Mesodermal cell (in vitro differentiated cells): ENCODE measurements around the gene CYFIP2.
"Not testable (repeated sequence)": the region's sequence is repeated elsewhere in the genome, so short reads cannot be mapped to it uniquely, and the experiment has no call there.

Experiments
- H3K27ac ChIP-seq: 2 replicates; pipeline ENCODE4 v1.7.0; 2013; ENCODE audit warnings: mild to moderate bottlenecking, low read depth, low read length, moderate library complexity; ENCODE audit not compliant: severe bottlenecking
- H3K36me3 ChIP-seq: 2 replicates; pipeline ENCODE4 v1.7.1; 2013; ENCODE audit warnings: mild to moderate bottlenecking, low read length, moderate library complexity; ENCODE audit not compliant: control insufficient read depth, insufficient read depth
- H3K4me1 ChIP-seq: one replicate; pipeline ENCODE4 v1.7.1; 2013; ENCODE audit warnings: mild to moderate bottlenecking, low read length; ENCODE audit not compliant: insufficient read depth, control insufficient read depth, poor library complexity, severe bottlenecking
- H3K4me3 ChIP-seq: 2 replicates; pipeline ENCODE4 v1.7.0; 2013; ENCODE audit warnings: low read length, control low read depth, mild to moderate bottlenecking; ENCODE audit not compliant: insufficient read depth, poor library complexity, severe bottlenecking; ENCODE audit errors: extremely low read depth
- H3K9me3 ChIP-seq: 2 replicates; pipeline ENCODE4 v1.7.1; 2013; ENCODE audit warnings: mild to moderate bottlenecking, low read length, moderate library complexity; ENCODE audit not compliant: control insufficient read depth
- WGBS, 2 experiments: methylation state at CpG; one replicate each; pipeline ENCODE4 v1.1.5; 2013; ENCODE audit warnings: missing lambda C conversion rate in 2 of 2; ENCODE audit not compliant: insufficient coverage in 2 of 2; 5-methylcytosine and 5-hydroxymethylcytosine counted together

The CYFIP2 gene

DNA sequence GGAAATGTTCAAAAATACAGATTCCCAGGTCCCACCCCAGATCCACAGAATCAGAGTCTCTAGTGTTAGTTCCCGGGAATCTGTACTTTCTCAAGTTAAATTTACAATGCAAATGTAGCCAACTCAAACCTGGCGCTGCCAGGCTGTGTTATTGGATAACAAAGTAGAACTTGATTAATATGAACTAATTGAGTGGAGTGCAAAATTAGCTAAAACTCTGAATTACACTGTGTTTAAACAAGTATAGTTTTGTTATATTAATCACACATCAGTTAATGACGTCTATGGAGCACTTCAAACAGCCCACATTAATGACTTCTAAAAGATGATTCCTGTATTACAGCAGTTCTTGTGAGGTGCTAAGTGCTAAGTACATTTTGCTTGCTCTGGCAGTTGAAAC lies 32.4 kb upstream of the CYFIP2 start:
- Histone ChIP-seq H3K36me3 (no peaks in the 10 kb centered on the region), H3K4me1 (no peaks in the 10 kb centered on the region), H3K27ac (no peak overlapping the region), H3K4me3 (no peak overlapping the region), H3K9me3 (no peaks in the 10 kb centered on the region)
- no CpG with 5 or more reads among the region's 3 CpGs for WGBS, 2 experiments

DNA sequence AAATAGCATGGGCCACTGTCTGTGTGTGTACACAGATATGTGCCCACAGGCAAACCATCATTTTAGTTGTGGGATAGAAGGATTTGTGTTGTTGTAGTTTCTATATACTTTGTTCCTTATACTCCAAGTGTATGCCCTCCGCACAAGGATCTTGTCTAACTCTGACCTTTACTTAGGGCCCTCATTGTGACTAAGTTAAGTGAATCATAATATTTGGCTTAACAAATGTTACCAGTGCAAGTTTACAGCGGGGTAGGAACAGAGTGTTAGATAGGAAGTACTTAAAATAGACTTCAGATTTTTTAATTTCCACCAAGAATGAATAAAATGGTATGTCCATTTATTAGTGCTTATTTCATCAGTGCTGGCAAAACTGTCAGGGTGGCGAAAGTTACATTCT lies 29.5 kb upstream of the CYFIP2 start:
- Histone ChIP-seq H3K4me3 (no peak overlapping the region), H3K36me3 (no peaks in the 10 kb centered on the region), H3K9me3 (no peaks in the 10 kb centered on the region), H3K4me1 (no peaks in the 10 kb centered on the region), H3K27ac (no peak overlapping the region)
- no CpG with 5 or more reads among the region's 3 CpGs for WGBS, 2 experiments

- 75% methylated on average over 1 of the region's 4 CpGs; no CpG with 5 or more reads in 1 of the 2 experiments for WGBS, 2 experiments
- Histone ChIP-seq H3K9me3 (no peaks in the 10 kb centered on the region), H3K4me3 (no peak overlapping the region), H3K36me3 (no peaks in the 10 kb centered on the region), H3K4me1 (peaks cover 8% of the 10 kb centered on the region), H3K27ac (no peak overlapping the region)
Observed at GRCh38 chr5:157241483-157241882, 24.4 kb upstream of the CYFIP2 start.

GRCh38 chr5:157244704-157245103 lies 21.2 kb upstream of the CYFIP2 start:
- not testable (repeated sequence) for H3K4me3 ChIP-seq, H3K4me1 ChIP-seq, H3K36me3 ChIP-seq, H3K27ac ChIP-seq, H3K9me3 ChIP-seq
- 93 to 100% methylated on average over 3 of the region's 7 CpGs for WGBS, 2 experiments

DNA sequence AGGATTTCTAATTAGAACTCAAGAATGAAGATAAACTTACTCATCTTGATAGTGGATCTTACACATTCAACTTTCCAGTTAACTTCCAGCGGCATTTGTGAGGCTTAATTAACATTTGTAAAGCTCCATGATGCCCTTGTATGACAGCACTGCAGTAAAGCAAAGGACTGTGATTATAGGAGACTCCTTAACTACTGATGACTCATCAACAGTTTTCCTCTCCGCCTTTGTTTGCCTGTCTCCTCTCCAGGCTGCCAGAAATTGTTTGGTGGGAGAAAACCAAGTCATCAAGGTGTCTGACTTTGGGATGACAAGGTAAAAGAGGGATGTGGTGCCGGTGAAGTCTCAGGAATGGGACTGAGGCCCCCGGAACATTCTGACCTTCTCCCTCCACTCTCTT lies 20.4 kb upstream of the CYFIP2 start:
- no peaks in the 10 kb centered on the region for H3K36me3 ChIP-seq
- no peak overlapping the region for H3K4me3 ChIP-seq
- peaks cover 8% of the 10 kb centered on the region for H3K4me1 ChIP-seq
- WGBS, 2 experiments = 41 to 58% methylated on average over 2 to 3 of the region's 4 CpGs
- H3K9me3 ChIP-seq = no peaks in the 10 kb centered on the region
- H3K27ac ChIP-seq = peak overlapping the region; percentile 20

DNA sequence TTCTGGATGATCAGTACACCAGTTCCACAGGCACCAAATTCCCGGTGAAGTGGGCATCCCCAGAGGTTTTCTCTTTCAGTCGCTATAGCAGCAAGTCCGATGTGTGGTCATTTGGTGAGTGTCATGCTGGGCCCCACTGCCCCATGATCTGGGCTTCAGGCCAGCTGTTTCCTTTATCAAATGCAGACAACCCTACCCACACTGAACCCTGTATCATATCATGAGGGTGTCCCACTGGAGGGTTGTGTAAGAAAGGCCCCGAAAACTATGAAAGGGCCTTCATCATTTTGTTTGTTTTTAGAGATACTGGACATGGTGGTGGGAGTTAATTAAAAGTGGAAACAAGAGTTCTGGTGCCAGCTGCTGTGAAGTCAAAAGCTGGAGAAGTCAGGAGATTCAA lies 20.0 kb upstream of the CYFIP2 start:
- H3K36me3 ChIP-seq = no peaks in the 10 kb centered on the region
- H3K9me3 ChIP-seq = no peaks in the 10 kb centered on the region
- peak overlapping the region; percentile 20 for H3K27ac ChIP-seq
- H3K4me3 ChIP-seq = no peak overlapping the region
- H3K4me1 ChIP-seq = peaks cover 8% of the 10 kb centered on the region
- WGBS, 2 experiments = 53 to 74% methylated on average over 3 to 4 of the region's 4 CpGs

DNA sequence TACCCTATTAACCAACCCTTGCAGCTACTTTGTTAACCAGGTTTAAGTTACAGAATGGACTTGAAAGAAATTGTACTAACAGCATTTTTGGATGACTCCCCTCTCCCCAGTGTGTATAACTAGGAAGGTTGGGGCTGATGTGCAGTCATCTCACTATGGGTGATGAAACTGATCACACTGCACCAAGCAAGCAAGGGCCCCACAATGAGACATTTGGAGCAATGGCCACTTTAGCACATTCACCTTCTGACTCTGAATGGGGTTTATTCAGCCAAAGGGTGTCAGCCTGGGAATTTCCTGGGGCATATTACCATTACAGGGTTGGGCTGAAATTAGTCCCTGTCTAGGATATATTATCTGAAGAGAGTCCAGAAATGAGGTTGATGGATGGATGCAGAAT lies 18.7 kb upstream of the CYFIP2 start:
- Histone ChIP-seq H3K27ac (no peak overlapping the region), H3K9me3 (no peaks in the 10 kb centered on the region), H3K36me3 (no peaks in the 10 kb centered on the region), H3K4me3 (no peak overlapping the region), H3K4me1 (peaks cover 8% of the 10 kb centered on the region)

- Histone ChIP-seq H3K36me3 (no peaks in the 10 kb centered on the region), H3K27ac (no peak overlapping the region), H3K4me1 (peaks cover 8% of the 10 kb centered on the region), H3K9me3 (no peaks in the 10 kb centered on the region), H3K4me3 (no peak overlapping the region)
- WGBS, 2 experiments = 91 to 94% methylated on average over 6 of the region's 11 CpGs
Observed at GRCh38 chr5:157248821-157249470, 17.0 kb upstream of the CYFIP2 start.

GRCh38 chr5:157252711-157253465 lies 13.0 kb upstream of the CYFIP2 start:
- Histone ChIP-seq H3K4me3 (no peak overlapping the region), H3K36me3 (no peaks in the 10 kb centered on the region), H3K27ac (no peak overlapping the region), H3K4me1 (no peaks in the 10 kb centered on the region), H3K9me3 (no peaks in the 10 kb centered on the region)
- 78 to 86% methylated on average over 3 to 4 of the region's 4 CpGs for WGBS, 2 experiments

DNA sequence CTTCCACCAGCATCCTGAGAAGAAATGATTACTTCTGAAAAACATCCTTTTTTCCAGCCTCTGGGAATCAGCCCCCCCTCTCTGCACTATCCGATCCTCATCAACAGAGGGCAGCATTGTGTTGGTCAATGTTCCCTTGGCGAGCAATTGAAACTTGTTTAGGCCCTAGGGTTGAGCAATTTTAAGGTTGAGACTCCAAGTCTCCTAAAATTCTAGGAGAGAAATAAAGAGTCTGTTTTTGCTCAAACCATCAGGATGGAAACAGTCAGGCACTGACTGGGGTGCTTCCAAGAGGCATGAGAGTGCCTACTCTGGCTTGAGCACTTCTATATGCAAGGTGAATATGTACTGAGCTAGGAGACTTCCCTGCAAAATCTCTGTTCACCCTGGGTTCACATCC lies 12.4 kb upstream of the CYFIP2 start:
- 0% methylated on average over 1 of the region's 2 CpGs; no CpG with 5 or more reads in 1 of the 2 experiments for WGBS, 2 experiments
- Histone ChIP-seq H3K4me3 (no peak overlapping the region), H3K27ac (no peak overlapping the region), H3K36me3 (no peaks in the 10 kb centered on the region), H3K9me3 (no peaks in the 10 kb centered on the region), H3K4me1 (no peaks in the 10 kb centered on the region)

GRCh38 chr5:157258450-157258849 lies 7.5 kb upstream of the CYFIP2 start:
- H3K4me3 ChIP-seq = no peak overlapping the region
- WGBS, 2 experiments = no CpG with 5 or more reads among the region's 6 CpGs

More at GRCh38 chr5:157258450-157258849, 7.5 kb upstream of the CYFIP2 start:
- Histone ChIP-seq H3K4me1 (no peaks in the 10 kb centered on the region), H3K36me3 (no peaks in the 10 kb centered on the region), H3K27ac (no peak overlapping the region), H3K9me3 (no peaks in the 10 kb centered on the region)
